Measurements from ENCODE around the gene KLF1. TPM values are rescaled to one million over a fixed set of nuclear protein-coding genes. Genes with fewer than 3 reads are reported as not detected.
"Not testable (repeated sequence)": the region's sequence is repeated elsewhere in the genome, so short reads cannot be mapped to it uniquely, and the experiment has no call there.

The KLF1 gene
- total RNA-seq, 1 donor from 2014 or later = 1.6 TPM

GRCh38 chr19:12890787-12891552 is 4.0 kb upstream of the KLF1 start, which contains the start of gene GCDH:
GCDH (plus strand) TSS chr19:12891160; CDS start chr19:12891305, 145 bp downstream.
- DNase-seq = peak; percentile 99

GRCh38 chr19:12890299-12890786 is 3.3 kb upstream of the KLF1 start:
- not testable (repeated sequence) for DNase-seq

GRCh38 chr19:12888006-12888603 is 1.1 kb upstream of the KLF1 start:
- DNase-seq = no peak

GRCh38 chr19:12886651-12886968 is 391 bp downstream of the KLF1 start:
- no peak for DNase-seq

GRCh38 chr19:12885749-12886650 is 1.0 kb downstream of the KLF1 start:
- no peak for DNase-seq

GRCh38 chr19:12884926-12885748 is 1.9 kb downstream of the KLF1 start:
- peak; percentile 62 for DNase-seq

GRCh38 chr19:12884627-12884925 is 2.4 kb downstream of the KLF1 start:
- no peak for DNase-seq

GRCh38 chr19:12884202-12884601 is 2.8 kb downstream of the KLF1 start:
- no peak for DNase-seq

- no peak for DNase-seq
These were observed 4.4 kb downstream of the KLF1 start for GRCh38 chr19:12882589-12882988.

GRCh38 chr19:12881172-12881808 is 5.7 kb downstream of the KLF1 start, which contains the start of gene DNASE2:
DNASE2 (minus strand) TSS chr19:12881449; CDS start chr19:12881375, 74 bp downstream.
- peak; percentile 96 for DNase-seq

GRCh38 chr19:12880551-12881171 is 6.3 kb downstream of the KLF1 start:
- no peak for DNase-seq

- no peak for DNase-seq
These were observed 11.9 kb downstream of the KLF1 start for GRCh38 chr19:12875086-12875485.

GRCh38 chr19:12873891-12874745 is 12.9 kb downstream of the KLF1 start:
- no peak for DNase-seq

- peak; percentile 41 for DNase-seq
These were observed 13.8 kb downstream of the KLF1 start for GRCh38 chr19:12872941-12873890.

- DNase-seq = no peak
These were observed 14.7 kb downstream of the KLF1 start for GRCh38 chr19:12872255-12872654.

GRCh38 chr19:12871681-12872080 is 15.3 kb downstream of the KLF1 start:
- DNase-seq = no peak

- no peak for DNase-seq
These were observed 18.4 kb downstream of the KLF1 start for GRCh38 chr19:12868540-12869112.
